Astrocyte (in vitro differentiated cells and primary cell): ENCODE measurements around the gene FADS3. TPM values are rescaled to one million over a fixed set of nuclear protein-coding genes. Genes with fewer than 3 reads are reported as not detected.

Experiments used
- DNase-seq: peaks from one replicate; pipeline ENCODE4 v3.0.0-alpha.2; 2010; ENCODE audit warnings: low read depth
- FAIRE-seq: peaks from 2 replicates; lab custom pipeline; 2011; peaks lifted over from hg19 to GRCh38; lab: Jason Lieb, UNC
- H2AFZ ChIP-seq: 2 replicates; pipeline ENCODE4 v1.6.0; 2012; ENCODE audit warnings: low read depth, low read length, inconsistent platforms
- H3K27ac ChIP-seq: 2 replicates; pipeline ENCODE4 v1.5.1; 2011; ENCODE audit warnings: low read depth, low read length, inconsistent platforms
- H3K27me3 ChIP-seq: 2 replicates; pipeline ENCODE4 v1.6.0; 2011; ENCODE audit warnings: low read length, inconsistent platforms; ENCODE audit not compliant: insufficient read depth
- H3K36me3 ChIP-seq: 2 replicates; pipeline ENCODE4 v1.5.1; 2011; ENCODE audit warnings: low read length, inconsistent platforms; ENCODE audit not compliant: insufficient read depth
- H3K4me1 ChIP-seq: 2 replicates; pipeline ENCODE4 v1.5.1; 2011; ENCODE audit warnings: low read length, inconsistent platforms; ENCODE audit not compliant: insufficient read depth
- H3K4me2 ChIP-seq: 2 replicates; pipeline ENCODE4 v1.6.0; 2012; ENCODE audit warnings: low read length, inconsistent platforms
- H3K4me3 ChIP-seq: 2 replicates; pipeline ENCODE4 v1.5.1; 2011; ENCODE audit warnings: low read depth, mild to moderate bottlenecking, low read length, inconsistent platforms; ENCODE audit not compliant: insufficient read depth
- H3K79me2 ChIP-seq: 2 replicates; pipeline ENCODE4 v1.6.0; 2012; ENCODE audit warnings: mild to moderate bottlenecking, low read length, inconsistent platforms; ENCODE audit not compliant: insufficient read depth
- H3K9ac ChIP-seq: 2 replicates; pipeline ENCODE4 v1.6.0; 2012; ENCODE audit warnings: mild to moderate bottlenecking, low read length, inconsistent platforms
- H3K9me3 ChIP-seq: 2 replicates; pipeline ENCODE4 v1.5.1; 2012; ENCODE audit warnings: low read depth, mild to moderate bottlenecking, low read length, inconsistent platforms; ENCODE audit not compliant: insufficient read depth
- H4K20me1 ChIP-seq: 2 replicates; pipeline ENCODE4 v1.6.0; 2012; ENCODE audit warnings: low read length, inconsistent platforms; ENCODE audit not compliant: insufficient read depth
- H3K27ac Mint-ChIP-seq: one replicate; pipeline ENCODE4 v1.8.0; 2021; ENCODE audit warnings: mild to moderate bottlenecking, mixed read lengths; ENCODE audit not compliant: unreplicated experiment
- H3K27me3 Mint-ChIP-seq: one replicate; pipeline ENCODE4 v1.8.0; 2021; ENCODE audit warnings: low read depth, mixed read lengths; ENCODE audit not compliant: unreplicated experiment
- H3K36me3 Mint-ChIP-seq: one replicate; pipeline ENCODE4 v1.8.0; 2021; ENCODE audit warnings: low read depth, mixed read lengths; ENCODE audit not compliant: unreplicated experiment
- H3K4me1 Mint-ChIP-seq: one replicate; pipeline ENCODE4 v1.8.0; 2021; ENCODE audit warnings: low read depth, mixed read lengths; ENCODE audit not compliant: unreplicated experiment
- H3K4me3 Mint-ChIP-seq: one replicate; pipeline ENCODE4 v1.8.0; 2021; ENCODE audit warnings: mild to moderate bottlenecking, moderate library complexity, mixed read lengths; ENCODE audit not compliant: unreplicated experiment
- H3K9me3 Mint-ChIP-seq: one replicate; pipeline ENCODE4 v1.8.0; 2021; ENCODE audit warnings: mild to moderate bottlenecking, mixed read lengths; ENCODE audit not compliant: unreplicated experiment
- EZH2 ChIP-seq: IDR thresholded peaks from 2 replicates; pipeline ENCODE4 v1.6.1; 2012; ENCODE audit warnings: mild to moderate bottlenecking, low read length, inconsistent platforms; ENCODE audit not compliant: insufficient read depth
- total RNA-seq: library from RNA; stranded (reverse); gene quantifications from 2 replicates; pipeline ENCODE4 v1.2.1, GENCODE V29; 2021
- TF ChIP-seq, protein P1 (sequence below): IDR thresholded peaks from 2 replicates; pipeline ENCODE4 v1.5.1; 2011; ENCODE audit warnings: low read depth, mild to moderate bottlenecking, inconsistent platforms, low read length, moderate library complexity; ENCODE audit not compliant: insufficient read depth

The FADS3 gene
- total RNA-seq, 1 donor from 2014 or later: 59.1 TPM

DNA sequence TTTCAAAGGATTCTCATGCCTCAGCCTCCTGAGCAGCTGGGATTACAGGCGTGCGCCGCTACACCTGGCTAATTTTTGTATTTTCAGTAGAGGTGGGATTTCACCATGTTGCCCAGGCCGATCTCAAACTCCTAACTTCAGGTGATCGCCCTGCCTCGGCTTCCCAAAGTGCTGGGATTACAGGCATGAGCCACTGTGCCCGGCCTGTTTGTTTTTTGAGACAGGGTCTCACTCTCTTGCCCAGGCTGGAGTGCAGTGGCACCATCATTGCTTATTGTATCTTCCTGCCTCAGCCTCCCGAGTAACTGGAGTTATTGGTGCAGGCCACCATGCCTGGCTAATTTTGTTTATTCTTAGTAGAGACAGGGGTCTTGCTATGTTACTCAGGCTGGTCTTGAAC, 55.2 kb downstream of the FADS3 start:
- FAIRE-seq: no peak
- Mint-ChIP-seq H3K4me1 (no peaks in the 10 kb centered on the region), H3K27ac (no peak overlapping the region)

DNA sequence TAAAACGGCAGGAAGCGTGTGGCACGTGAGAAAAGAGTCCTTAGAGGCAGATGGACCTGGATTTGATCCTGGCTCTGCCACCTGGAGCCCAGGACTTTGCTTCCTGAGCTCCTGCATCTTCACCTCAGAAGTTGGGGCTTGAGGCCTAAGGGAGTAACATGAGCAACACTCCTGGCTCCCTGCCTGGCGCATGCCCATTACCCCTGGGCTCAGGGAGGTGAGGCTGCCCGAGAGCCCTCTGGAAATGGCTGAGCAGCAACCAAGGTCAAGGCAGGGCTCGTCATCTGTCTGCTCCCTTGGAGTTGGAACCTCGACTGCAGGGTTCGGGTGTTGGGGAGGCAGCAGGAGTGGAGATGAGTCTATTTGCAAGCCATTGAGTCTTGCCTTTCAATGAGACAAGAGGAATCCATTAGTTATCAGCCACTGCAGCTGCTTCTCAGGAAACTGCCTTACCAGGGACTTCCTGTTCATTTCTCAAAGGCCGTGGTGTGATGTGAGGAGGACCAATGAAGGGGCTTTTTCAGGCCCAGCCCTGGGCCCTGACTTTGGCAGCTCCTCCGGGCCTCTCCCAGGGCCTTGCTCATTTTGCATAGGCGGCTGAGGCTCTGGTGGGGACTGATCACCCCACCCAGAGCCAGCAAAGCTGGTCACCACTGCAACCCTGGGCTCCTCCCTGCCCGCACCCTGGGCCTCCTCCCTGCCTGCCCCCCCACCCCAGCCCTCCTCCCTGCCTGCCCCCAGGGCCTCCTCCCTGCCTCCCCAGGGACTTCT, 56.9 kb downstream of the FADS3 start:
- H3K79me2 ChIP-seq: peaks cover 78% of the 10 kb centered on the region

More for the DNA sequence above, 55.2 kb downstream of the FADS3 start:
- no peak overlapping the region for H3K4me3 ChIP-seq
- no peak overlapping the region for H2AFZ ChIP-seq
- no peak overlapping the region for H3K27ac ChIP-seq
- H3K9me3 ChIP-seq: no peaks in the 10 kb centered on the region
- peaks cover 19% of the 10 kb centered on the region for H3K4me1 ChIP-seq
- TF ChIP-seq EZH2: no peak
- TF ChIP-seq, protein P1, sequence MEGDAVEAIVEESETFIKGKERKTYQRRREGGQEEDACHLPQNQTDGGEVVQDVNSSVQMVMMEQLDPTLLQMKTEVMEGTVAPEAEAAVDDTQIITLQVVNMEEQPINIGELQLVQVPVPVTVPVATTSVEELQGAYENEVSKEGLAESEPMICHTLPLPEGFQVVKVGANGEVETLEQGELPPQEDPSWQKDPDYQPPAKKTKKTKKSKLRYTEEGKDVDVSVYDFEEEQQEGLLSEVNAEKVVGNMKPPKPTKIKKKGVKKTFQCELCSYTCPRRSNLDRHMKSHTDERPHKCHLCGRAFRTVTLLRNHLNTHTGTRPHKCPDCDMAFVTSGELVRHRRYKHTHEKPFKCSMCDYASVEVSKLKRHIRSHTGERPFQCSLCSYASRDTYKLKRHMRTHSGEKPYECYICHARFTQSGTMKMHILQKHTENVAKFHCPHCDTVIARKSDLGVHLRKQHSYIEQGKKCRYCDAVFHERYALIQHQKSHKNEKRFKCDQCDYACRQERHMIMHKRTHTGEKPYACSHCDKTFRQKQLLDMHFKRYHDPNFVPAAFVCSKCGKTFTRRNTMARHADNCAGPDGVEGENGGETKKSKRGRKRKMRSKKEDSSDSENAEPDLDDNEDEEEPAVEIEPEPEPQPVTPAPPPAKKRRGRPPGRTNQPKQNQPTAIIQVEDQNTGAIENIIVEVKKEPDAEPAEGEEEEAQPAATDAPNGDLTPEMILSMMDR: no peak
- no peak overlapping the region for H3K4me2 ChIP-seq
- H3K36me3 Mint-ChIP-seq: peaks cover 32% of the 10 kb centered on the region
- peaks cover 90% of the 10 kb centered on the region for H4K20me1 ChIP-seq
- peaks cover 18% of the 10 kb centered on the region for H3K36me3 ChIP-seq
- H3K9ac ChIP-seq: no peak overlapping the region
- no peak for DNase-seq
- H3K9me3 Mint-ChIP-seq: peaks cover 3% of the 10 kb centered on the region
- H3K79me2 ChIP-seq: peaks cover 60% of the 10 kb centered on the region
- no peaks in the 10 kb centered on the region for H3K27me3 ChIP-seq
- no peak overlapping the region for H3K4me3 Mint-ChIP-seq
- H3K27me3 Mint-ChIP-seq: no peaks in the 10 kb centered on the region

More for the DNA sequence above, 56.9 kb downstream of the FADS3 start:
- peak overlapping the region; percentile 50 for H3K4me2 ChIP-seq
- H3K4me3 ChIP-seq: no peak overlapping the region
- TF ChIP-seq, protein P1: no peak
- no peak for TF ChIP-seq EZH2
- peaks cover 36% of the 10 kb centered on the region for H3K4me1 ChIP-seq
- peaks cover 3% of the 10 kb centered on the region for H3K9me3 Mint-ChIP-seq
- no peak overlapping the region for H3K4me3 Mint-ChIP-seq
- H3K36me3 Mint-ChIP-seq: peaks cover 18% of the 10 kb centered on the region
- FAIRE-seq: no peak
- H4K20me1 ChIP-seq: peaks cover 93% of the 10 kb centered on the region
- H3K27me3 ChIP-seq: no peaks in the 10 kb centered on the region
- H2AFZ ChIP-seq: peak overlapping the region; percentile 28
- H3K4me1 Mint-ChIP-seq: peaks cover 12% of the 10 kb centered on the region
- H3K27ac ChIP-seq: peak overlapping the region; percentile 4
- H3K9me3 ChIP-seq: no peaks in the 10 kb centered on the region
- peaks cover under 1% of the 10 kb centered on the region for H3K36me3 ChIP-seq
- H3K27ac Mint-ChIP-seq: peak overlapping the region; percentile 34
- H3K27me3 Mint-ChIP-seq: no peaks in the 10 kb centered on the region
- peak; percentile 76 for DNase-seq
- H3K9ac ChIP-seq: peak overlapping the region; percentile 51
